GM19468 (cell line): ENCODE measurements around the gene B3GLCT.

Source experiments
- ATAC-seq: cut with Tn5 transposase; IDR thresholded peaks from one replicate; pipeline ENCODE4 v1.9.1; 2021; ENCODE audit warnings: mild to moderate bottlenecking, moderate library complexity, moderate number of reproducible peaks; ENCODE audit not compliant: unreplicated experiment; ENCODE audit errors: extremely low read depth

B3GLCT gene

GRCh38 chr13:31263346-31263745 is 63.6 kb downstream of the B3GLCT start:
- ATAC-seq = no peak

- no peak for ATAC-seq
Observed at GRCh38 chr13:31264151-31264550, 64.4 kb downstream of the B3GLCT start.

- ATAC-seq = no peak
Observed at GRCh38 chr13:31267126-31267784, 67.5 kb downstream of the B3GLCT start.

GRCh38 chr13:31274390-31274789 is 74.6 kb downstream of the B3GLCT start:
- ATAC-seq = no peak

GRCh38 chr13:31276421-31276820 is 76.6 kb downstream of the B3GLCT start:
- no peak for ATAC-seq

- no peak for ATAC-seq
Observed at GRCh38 chr13:31278869-31279268, 79.1 kb downstream of the B3GLCT start.

- no peak for ATAC-seq
Observed at GRCh38 chr13:31282741-31283455, 83.1 kb downstream of the B3GLCT start.

GRCh38 chr13:31286930-31287329 is 87.2 kb downstream of the B3GLCT start:
- no peak for ATAC-seq

GRCh38 chr13:31301119-31301518 is 101.3 kb downstream of the B3GLCT start:
- no peak for ATAC-seq

- no peak for ATAC-seq
Observed at GRCh38 chr13:31310356-31310755, 110.6 kb downstream of the B3GLCT start.

GRCh38 chr13:31310786-31311185 is 111.0 kb downstream of the B3GLCT start:
- ATAC-seq = no peak

- no peak for ATAC-seq
Observed at GRCh38 chr13:31311921-31312320, 112.1 kb downstream of the B3GLCT start.

- ATAC-seq = no peak
Observed at GRCh38 chr13:31314961-31315360, 115.2 kb downstream of the B3GLCT start.

- ATAC-seq = no peak
Observed at GRCh38 chr13:31320946-31321345, 121.2 kb downstream of the B3GLCT start.

GRCh38 chr13:31321457-31321856 is 121.7 kb downstream of the B3GLCT start:
- ATAC-seq = no peak

- no peak for ATAC-seq
Observed at GRCh38 chr13:31322026-31322425, 122.3 kb downstream of the B3GLCT start.

GRCh38 chr13:31322702-31323405 is 123.1 kb downstream of the B3GLCT start:
- no peak for ATAC-seq

- no peak for ATAC-seq
Observed at GRCh38 chr13:31327182-31327860, 127.5 kb downstream of the B3GLCT start.

GRCh38 chr13:31328549-31329235 is 128.9 kb downstream of the B3GLCT start:
- ATAC-seq = no peak

- no peak for ATAC-seq
Observed at GRCh38 chr13:31330236-31330635, 130.5 kb downstream of the B3GLCT start.
